Immature natural killer cell (primary cell): ENCODE data around the gene PIK3CD. TPM values are rescaled to one million over a fixed set of nuclear protein-coding genes. Genes with fewer than 3 reads are reported as not detected.
"Not testable (repeated sequence)": the region's sequence is repeated elsewhere in the genome, so short reads cannot be mapped to it uniquely, and the experiment has no call there.

Experiments
- DNase-seq, 3 donors: peaks; one replicate each; pipeline ENCODE4 v3.0.0; 2022; ENCODE audit warnings: mixed read lengths in 1 of 3
- H3K27ac Mint-ChIP-seq, 6 donors: one replicate each; pipeline ENCODE4 v1.8.0; 2020; ENCODE audit warnings: mixed read lengths in 6 of 6, mild to moderate bottlenecking in 5 of 6, inconsistent platforms in 4 of 6, moderate library complexity in 3 of 6
- H3K27me3 Mint-ChIP-seq, 3 donors: one replicate each; pipeline ENCODE4 v1.8.0; 2020 to 2021; ENCODE audit warnings: low read depth in 3 of 3, mild to moderate bottlenecking in 3 of 3, mixed read lengths in 3 of 3, moderate library complexity in 3 of 3, inconsistent platforms in 1 of 3
- H3K36me3 Mint-ChIP-seq, 3 donors: one replicate each; pipeline ENCODE4 v1.8.0; 2020; ENCODE audit warnings: mixed read lengths in 3 of 3, inconsistent platforms in 2 of 3, mild to moderate bottlenecking in 2 of 3
- H3K4me1 Mint-ChIP-seq, 2 donors: one replicate each; pipeline ENCODE4 v1.8.0; 2020; ENCODE audit warnings: inconsistent platforms in 2 of 2, mild to moderate bottlenecking in 2 of 2, mixed read lengths in 2 of 2, moderate library complexity in 1 of 2
- H3K4me3 Mint-ChIP-seq, 5 donors: one replicate each; pipeline ENCODE4 v1.8.0; 2020; ENCODE audit warnings: mild to moderate bottlenecking in 5 of 5, mixed read lengths in 5 of 5, inconsistent platforms in 3 of 5, moderate library complexity in 3 of 5
- H3K9me3 Mint-ChIP-seq, 6 donors: one replicate each; pipeline ENCODE4 v1.8.0; 2020; ENCODE audit warnings: mild to moderate bottlenecking in 6 of 6, mixed read lengths in 6 of 6, inconsistent platforms in 4 of 6, moderate library complexity in 3 of 6
- polyA plus RNA-seq, 3 donors: library from polyadenylated mRNA; unstranded; fragments of 300-500 nt; fragmentation: Illumina TruSeq; gene quantifications; one replicate each; pipeline ENCODE4 v1.2.3, GENCODE V29; 2021

The PIK3CD gene
- polyA plus RNA-seq, 3 donors from 2014 or later = 43.4 to 133 (median 49.0) TPM

DNA sequence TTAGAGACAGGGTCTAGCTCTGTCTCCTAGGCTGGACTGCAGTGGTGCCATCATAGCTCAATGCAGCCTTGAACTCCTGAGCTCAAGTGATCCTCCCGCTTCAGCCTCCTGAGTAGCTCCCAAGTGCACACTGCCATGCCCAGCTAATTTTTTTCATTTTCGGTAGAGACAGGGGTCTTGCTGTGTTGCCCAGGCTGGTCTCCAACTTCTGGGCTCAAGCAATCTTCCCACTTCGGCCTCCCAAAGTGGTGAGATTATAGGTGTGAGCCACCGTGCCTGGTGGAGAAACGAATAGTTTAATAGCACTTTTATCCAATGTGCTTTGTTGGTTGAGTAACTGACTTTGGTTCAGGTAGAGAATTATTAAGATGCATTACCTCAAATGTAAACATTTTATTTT, 20.9 kb downstream of the PIK3CD start:
- Mint-ChIP-seq H3K4me1 (peaks cover 77 to 83% of the 10 kb centered on the region in 2 donors), H3K4me3 (peak overlapping the region in 2 of 5 donors; percentile 12 to 33), H3K36me3 (peaks cover 5 to 23% (median 12%) of the 10 kb centered on the region in 3 donors), H3K27me3 (peaks cover 0 to 4% (median 0%) of the 10 kb centered on the region in 3 donors), H3K27ac (peak overlapping the region in 4 of 6 donors; percentile 50 to 72 (median 70)), H3K9me3 (no peaks in the 10 kb centered on the region)
- no peak for DNase-seq

DNA sequence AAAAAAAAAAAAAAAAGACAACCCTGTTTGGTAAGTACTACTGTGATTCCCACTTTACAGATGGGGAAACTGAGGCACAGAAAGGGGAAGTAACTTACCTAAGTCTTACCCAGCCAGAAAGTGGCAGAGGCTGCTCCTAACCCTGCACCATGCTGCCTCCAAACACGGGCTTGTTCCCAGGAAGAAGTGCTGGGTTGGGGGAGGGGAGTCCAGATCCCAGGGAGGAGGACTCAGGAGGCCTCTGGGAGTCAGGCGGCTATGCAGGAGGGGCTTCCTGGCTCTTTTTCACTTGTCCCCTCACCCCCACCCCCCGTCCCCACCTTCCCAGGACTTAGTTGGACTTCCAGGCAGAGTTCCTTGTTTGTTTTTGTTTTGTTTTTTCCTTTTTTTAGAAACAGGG, 23.9 kb downstream of the PIK3CD start:
- peaks cover 3 to 19% (median 10%) of the 10 kb centered on the region in 3 donors for H3K36me3 Mint-ChIP-seq
- H3K27me3 Mint-ChIP-seq = peaks cover 0 to 4% (median 0%) of the 10 kb centered on the region in 3 donors
- H3K27ac Mint-ChIP-seq = peak overlapping the region in 2 of 6 donors; percentile 17 to 45
- DNase-seq = no peak
- no peaks in the 10 kb centered on the region for H3K9me3 Mint-ChIP-seq
- no peak overlapping the region for H3K4me3 Mint-ChIP-seq
- peaks cover 76 to 83% of the 10 kb centered on the region in 2 donors for H3K4me1 Mint-ChIP-seq

DNA sequence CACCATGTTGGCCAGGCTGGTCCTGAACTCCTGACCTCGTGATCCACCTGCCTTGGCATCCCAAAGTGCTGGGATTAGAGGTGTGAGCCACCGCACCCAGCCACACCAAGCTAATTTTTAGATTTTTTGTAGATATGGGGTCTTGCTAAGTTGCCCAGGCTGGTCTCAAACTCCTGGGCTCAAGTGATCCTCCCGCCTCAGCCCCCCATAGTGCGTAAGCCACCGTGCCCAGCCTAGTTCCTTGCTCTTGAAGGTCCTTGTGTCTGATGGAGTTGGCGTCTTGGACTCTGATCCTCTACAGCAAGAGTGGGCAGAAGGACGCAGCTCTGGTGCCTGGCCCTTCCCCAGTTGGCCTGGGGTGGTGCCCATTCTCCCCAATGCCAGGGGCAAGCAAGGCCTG, 24.6 kb downstream of the PIK3CD start:
- peak overlapping the region; percentile 69 to 95 (median 82) for H3K27ac Mint-ChIP-seq

DNA sequence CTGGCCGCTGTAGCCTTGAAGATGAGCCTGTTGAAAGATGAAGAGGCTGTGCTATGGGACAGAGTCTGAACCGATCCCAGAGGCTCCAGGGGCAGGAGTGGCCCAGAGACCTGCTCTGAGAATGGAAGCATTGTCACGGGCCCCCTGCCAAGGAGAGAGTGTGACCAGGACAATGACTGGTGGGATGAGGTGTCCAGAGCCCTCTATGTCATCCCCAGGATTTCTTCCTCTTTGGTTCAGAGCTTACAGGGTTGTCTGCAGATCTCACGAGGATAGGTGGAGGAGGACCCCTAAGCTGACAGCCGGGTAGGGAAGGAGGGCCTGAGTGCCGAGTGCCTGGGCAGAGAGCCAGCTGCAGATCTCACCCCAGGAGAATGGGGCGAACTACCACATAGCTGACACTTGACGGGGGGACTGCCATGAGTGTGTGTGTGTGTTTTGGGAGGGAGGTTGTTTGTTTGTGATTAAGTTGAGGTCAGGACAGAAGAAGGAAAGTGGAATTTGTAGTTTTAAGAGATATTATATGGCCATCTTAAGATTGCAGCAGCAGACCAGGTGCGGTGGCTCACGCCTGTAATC, 25.4 kb downstream of the PIK3CD start:
- Mint-ChIP-seq H3K36me3 (peaks cover 3 to 14% (median 10%) of the 10 kb centered on the region in 3 donors), H3K27ac (peak overlapping the region; percentile 69 to 95 (median 82)), H3K4me1 (peaks cover 76 to 84% of the 10 kb centered on the region in 2 donors), H3K27me3 (peaks cover 0 to 4% (median 4%) of the 10 kb centered on the region in 3 donors), H3K4me3 (peak overlapping the region; percentile 45 to 60 (median 55)), H3K9me3 (no peaks in the 10 kb centered on the region)
- DNase-seq = no peak

More for the DNA sequence above, 24.6 kb downstream of the PIK3CD start:
- peaks cover 3 to 18% (median 10%) of the 10 kb centered on the region in 3 donors for H3K36me3 Mint-ChIP-seq
- not testable (repeated sequence) for DNase-seq, H3K27me3 Mint-ChIP-seq, H3K9me3 Mint-ChIP-seq, H3K4me3 Mint-ChIP-seq
- peaks cover 76 to 83% of the 10 kb centered on the region in 2 donors for H3K4me1 Mint-ChIP-seq

DNA sequence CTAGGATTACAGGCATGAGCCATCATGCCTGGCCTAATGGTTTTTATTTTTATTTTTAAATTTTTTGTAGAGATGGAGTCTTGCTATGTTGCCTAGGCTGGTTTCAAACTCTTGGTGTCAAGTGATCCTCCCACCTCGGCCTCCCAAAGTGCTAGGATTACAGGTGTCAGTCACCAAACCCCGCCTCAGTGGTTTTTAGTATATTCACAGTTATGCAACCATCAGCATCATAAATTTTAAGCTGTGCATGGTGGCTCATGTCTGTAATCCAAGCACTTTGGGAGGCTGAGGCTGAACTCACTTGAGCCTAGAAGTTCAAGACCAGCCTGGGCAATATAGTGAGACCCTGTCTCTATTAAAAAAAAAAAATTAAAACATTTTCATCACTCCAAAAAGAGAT, 28.6 kb downstream of the PIK3CD start:
- Mint-ChIP-seq H3K4me1 (peaks cover 70 to 72% of the 10 kb centered on the region in 2 donors), H3K36me3 (peaks cover 3 to 9% (median 3%) of the 10 kb centered on the region in 3 donors), H3K27ac (peak overlapping the region in 4 of 6 donors; percentile 51 to 82 (median 67)), H3K4me3 (peak overlapping the region in 2 of 5 donors; percentile 34 to 57), H3K27me3 (peaks cover 0 to 4% (median 1%) of the 10 kb centered on the region in 3 donors), H3K9me3 (no peaks in the 10 kb centered on the region)
- DNase-seq = no peak

DNA sequence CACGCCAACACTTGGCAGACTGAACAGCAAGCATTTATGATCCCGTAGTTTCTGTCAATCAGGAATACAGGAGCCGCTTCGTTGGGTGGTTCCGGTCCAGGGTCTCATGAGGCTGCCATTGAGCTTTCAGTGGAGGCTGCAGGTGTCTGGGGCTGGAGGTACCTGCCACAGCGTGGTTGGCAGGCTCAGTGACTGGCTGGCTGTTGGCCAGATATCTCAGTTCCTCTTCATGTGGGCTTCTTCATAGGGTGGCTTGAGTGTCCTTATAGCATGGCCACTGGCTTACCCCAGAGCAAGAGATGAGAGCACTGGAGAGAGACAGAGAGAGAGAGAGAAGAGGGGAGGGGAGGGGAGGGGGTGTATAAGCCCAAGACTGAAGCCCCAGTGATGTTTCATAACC, 29.3 kb downstream of the PIK3CD start:
- H3K27ac Mint-ChIP-seq = peak overlapping the region; percentile 43 to 90 (median 55)
- no peak for DNase-seq
- H3K4me1 Mint-ChIP-seq = peaks cover 73 to 77% of the 10 kb centered on the region in 2 donors
- H3K9me3 Mint-ChIP-seq = no peaks in the 10 kb centered on the region
- peak overlapping the region in 1 of 5 donors; percentile 4 for H3K4me3 Mint-ChIP-seq
- H3K27me3 Mint-ChIP-seq = peaks cover 0 to 4% (median 1%) of the 10 kb centered on the region in 3 donors
- H3K36me3 Mint-ChIP-seq = peaks cover 3 to 9% (median 3%) of the 10 kb centered on the region in 3 donors

DNA sequence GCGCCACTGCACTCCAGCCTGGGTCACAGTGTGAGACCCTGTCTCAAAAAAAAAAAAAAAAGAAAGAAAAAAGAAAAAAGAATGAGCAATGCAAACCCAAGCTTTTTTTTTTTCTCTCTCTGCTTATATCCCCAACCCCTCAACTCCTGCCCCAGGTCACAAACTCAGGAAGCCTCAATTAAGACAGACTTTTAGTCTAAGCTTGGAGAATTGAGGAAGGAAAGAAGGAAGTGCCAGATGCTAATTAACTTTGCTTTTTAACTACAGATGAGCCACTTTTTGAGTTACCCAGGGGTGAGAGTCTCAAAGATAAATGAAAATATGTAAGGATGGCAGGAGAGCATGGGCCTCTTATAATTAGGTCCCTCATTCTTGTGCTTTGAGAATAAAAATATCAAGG, 33.3 kb downstream of the PIK3CD start:
- Mint-ChIP-seq H3K4me3 (peak overlapping the region in 1 of 5 donors; percentile 17), H3K36me3 (peaks cover 0 to 3% (median 0%) of the 10 kb centered on the region in 3 donors), H3K4me1 (peaks cover 70 to 71% of the 10 kb centered on the region in 2 donors), H3K27ac (peak overlapping the region; percentile 27 to 95 (median 88)), H3K27me3 (peaks cover 0 to 4% (median 3%) of the 10 kb centered on the region in 3 donors), H3K9me3 (no peaks in the 10 kb centered on the region)
- DNase-seq = no peak

DNA sequence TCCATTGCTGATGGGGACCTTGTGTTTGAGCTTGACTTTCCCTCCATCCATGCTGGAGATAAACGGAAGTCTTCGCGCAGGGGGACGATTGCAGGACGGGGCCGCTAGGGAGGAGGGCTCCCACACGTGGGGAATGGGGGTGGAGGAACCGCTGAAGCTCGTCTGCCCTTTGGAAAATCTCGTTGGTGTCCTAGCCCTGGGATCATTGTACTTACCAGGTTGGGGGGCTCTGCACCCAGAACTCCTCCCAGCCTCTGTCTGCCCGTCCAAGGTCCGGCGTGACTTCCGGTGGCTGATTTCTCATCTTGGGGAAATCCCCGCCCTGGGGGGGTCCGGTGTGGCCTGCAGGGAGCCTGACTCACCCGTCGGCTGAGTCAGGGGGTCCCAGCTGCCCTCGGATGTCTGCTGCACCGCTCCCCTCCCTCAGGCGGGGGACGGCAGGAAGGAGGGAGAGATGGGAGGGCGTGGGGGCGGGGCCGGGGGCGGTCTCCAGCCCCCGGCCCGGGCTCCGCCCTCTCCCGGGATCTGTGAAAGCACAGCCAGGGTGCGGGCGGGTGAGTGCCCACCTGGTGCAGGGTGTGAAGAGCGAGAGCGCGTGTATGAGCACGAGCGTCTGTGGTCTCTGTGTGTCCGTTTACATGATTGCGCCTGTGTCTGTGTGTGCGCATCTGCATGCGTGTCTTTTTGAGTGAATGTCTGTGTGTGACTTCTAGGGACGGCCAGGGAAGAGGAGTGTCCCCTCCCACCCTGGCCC, 35.8 kb downstream of the PIK3CD start:
- Mint-ChIP-seq H3K36me3 (peaks cover 0 to 6% (median 4%) of the 10 kb centered on the region in 3 donors), H3K27ac (peak overlapping the region; percentile 84 to 95 (median 90)), H3K27me3 (peaks cover 2 to 10% (median 2%) of the 10 kb centered on the region in 3 donors), H3K4me1 (peaks cover 75 to 77% of the 10 kb centered on the region in 2 donors), H3K4me3 (peak overlapping the region; percentile 80 to 96 (median 83)), H3K9me3 (no peaks in the 10 kb centered on the region)
- DNase-seq = peak; percentile 75 to 84 (median 76)

DNA sequence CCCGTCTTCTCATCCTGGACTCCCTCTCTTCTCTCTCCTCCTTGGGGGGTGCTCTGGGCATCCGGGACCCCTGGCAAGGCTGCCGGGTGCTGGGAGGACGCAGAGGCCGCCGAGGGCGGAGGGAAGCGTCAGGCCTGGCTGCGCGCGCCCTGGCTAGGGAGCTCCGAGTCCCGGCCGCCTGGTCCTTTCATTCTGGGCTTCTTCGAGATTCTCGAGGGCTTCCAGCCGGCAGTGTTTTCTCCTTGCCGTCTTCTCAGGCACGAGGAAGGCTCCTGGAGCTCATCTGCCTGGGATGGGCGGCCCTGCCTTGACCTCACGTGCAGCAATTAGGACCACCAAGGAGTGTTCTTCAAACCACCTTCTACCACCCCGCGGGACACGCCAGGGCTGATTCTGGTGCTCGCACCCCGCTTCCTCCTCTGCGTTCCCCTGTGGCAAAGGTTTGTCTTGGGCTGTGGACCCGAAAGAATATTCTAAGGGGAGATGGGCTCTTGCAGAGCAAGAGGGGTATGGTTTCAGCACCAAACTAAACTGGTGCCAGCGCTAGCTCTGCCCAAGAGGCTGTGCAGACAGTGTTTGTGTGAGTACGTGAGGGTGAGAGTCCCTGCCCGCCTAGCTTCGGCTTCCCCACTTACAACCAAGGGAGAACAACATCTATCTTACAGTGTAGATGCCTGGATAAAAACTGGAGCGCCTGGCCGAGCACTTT, 36.5 kb downstream of the PIK3CD start:
- H3K4me3 Mint-ChIP-seq = peak overlapping the region; percentile 80 to 96 (median 83)
- H3K9me3 Mint-ChIP-seq = no peaks in the 10 kb centered on the region
- peaks cover 2 to 10% (median 2%) of the 10 kb centered on the region in 3 donors for H3K27me3 Mint-ChIP-seq
- peak overlapping the region; percentile 84 to 95 (median 88) for H3K27ac Mint-ChIP-seq
- peak in 1 of 3 donors; percentile 27 for DNase-seq
- H3K4me1 Mint-ChIP-seq = peaks cover 77 to 82% of the 10 kb centered on the region in 2 donors
- peaks cover 0 to 6% (median 4%) of the 10 kb centered on the region in 3 donors for H3K36me3 Mint-ChIP-seq

DNA sequence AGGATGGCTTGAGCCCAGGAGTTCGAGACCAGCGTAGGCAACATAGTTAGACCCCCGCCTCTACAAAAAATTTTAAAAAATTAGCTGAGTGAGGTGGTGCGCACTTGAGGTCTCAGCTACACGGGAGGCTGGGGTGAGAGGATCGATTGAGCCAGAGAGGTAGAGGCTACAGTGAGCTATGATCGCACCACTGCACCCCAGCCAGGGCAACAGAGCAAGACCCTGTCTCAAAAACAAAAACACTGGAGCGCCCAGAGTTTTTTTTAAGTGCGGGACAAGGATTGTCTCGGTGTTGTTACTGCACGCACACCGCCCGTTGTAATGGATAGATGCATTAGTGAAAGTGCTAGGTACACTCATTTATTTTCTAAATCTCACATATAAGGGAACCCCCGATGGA, 37.1 kb downstream of the PIK3CD start:
- Mint-ChIP-seq H3K36me3 (peaks cover 0 to 7% (median 6%) of the 10 kb centered on the region in 3 donors), H3K27ac (peak overlapping the region; percentile 84 to 95 (median 88)), H3K9me3 (no peaks in the 10 kb centered on the region), H3K27me3 (peaks cover 2 to 10% (median 2%) of the 10 kb centered on the region in 3 donors), H3K4me1 (peaks cover 76 to 85% of the 10 kb centered on the region in 2 donors), H3K4me3 (peak overlapping the region; percentile 80 to 96 (median 83))
- DNase-seq = no peak

DNA sequence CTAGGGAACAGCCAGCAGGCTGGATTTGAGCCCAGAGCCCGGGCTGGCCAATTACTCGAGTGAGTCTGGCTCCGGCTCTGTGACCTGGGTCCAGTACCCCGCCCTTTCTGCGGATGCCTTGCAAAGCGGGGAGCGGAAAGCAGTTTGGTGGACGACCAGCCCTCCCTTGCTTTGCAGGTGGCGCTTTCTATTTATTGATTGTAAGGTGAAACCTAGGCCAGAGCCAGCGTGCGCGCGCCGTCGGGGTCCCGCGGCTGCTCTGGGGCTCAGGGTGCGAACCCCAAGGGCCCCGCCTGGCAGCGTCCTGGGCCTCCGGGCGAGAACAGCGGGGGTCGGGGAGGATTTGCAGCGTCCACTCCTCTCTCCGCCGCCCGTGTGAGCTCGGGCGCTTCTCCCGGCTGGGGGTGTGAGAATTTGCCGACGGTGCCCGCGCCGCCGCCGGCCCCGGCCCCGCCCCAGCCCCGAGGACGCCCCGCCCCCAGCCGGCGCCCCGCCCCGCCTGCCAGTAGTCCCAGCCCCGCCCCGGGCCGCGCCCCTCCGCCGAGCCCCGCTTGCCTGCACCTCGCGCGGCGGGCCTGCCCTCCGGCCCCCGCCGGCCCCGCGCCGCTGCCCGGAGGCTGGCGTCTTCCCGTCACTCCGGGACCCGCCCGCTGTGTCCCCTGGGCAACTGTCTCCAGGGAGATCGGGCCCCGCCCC, 37.6 kb downstream of the PIK3CD start:
- Mint-ChIP-seq H3K27ac (peak overlapping the region; percentile 84 to 95 (median 88)), H3K4me1 (peaks cover 75 to 85% of the 10 kb centered on the region in 2 donors), H3K9me3 (no peaks in the 10 kb centered on the region), H3K4me3 (peak overlapping the region; percentile 80 to 96 (median 83)), H3K36me3 (peaks cover 0 to 11% (median 11%) of the 10 kb centered on the region in 3 donors), H3K27me3 (peaks cover 2 to 10% (median 2%) of the 10 kb centered on the region in 3 donors)
- DNase-seq = peak; percentile 77 to 80 (median 80)

DNA sequence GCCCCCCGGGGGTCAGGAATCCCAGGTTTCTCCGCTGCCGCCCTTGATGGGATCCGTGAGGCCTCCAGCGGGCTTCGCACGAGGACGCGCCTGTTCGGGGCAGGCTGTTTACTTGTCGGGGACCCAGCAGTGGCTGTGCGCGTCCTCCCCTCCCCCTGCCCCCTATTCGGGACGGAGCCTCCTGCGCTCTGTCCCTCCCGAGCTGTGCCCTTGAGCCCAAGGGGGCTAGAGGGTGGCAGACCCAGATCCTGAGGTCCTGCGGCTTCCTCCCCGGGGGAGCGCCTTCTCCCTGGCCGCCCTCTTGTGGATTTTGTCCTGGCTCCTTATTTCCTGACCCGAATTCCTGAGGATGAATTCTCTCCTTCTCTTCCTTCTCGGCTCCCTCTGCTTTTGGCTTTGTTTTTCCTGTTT, 38.4 kb downstream of the PIK3CD start:
- no peaks in the 10 kb centered on the region for H3K9me3 Mint-ChIP-seq
- peaks cover 2 to 10% (median 2%) of the 10 kb centered on the region in 3 donors for H3K27me3 Mint-ChIP-seq
- H3K36me3 Mint-ChIP-seq = peaks cover 0 to 16% (median 13%) of the 10 kb centered on the region in 3 donors
- H3K4me1 Mint-ChIP-seq = peaks cover 74 to 84% of the 10 kb centered on the region in 2 donors
- peak in 1 of 3 donors; percentile 14 for DNase-seq
- H3K4me3 Mint-ChIP-seq = peak overlapping the region; percentile 85 to 93 (median 91)
- peak overlapping the region; percentile 78 to 94 (median 88) for H3K27ac Mint-ChIP-seq
